Measurements from ENCODE around the gene BRI3BP.

BRI3BP gene, protein sequence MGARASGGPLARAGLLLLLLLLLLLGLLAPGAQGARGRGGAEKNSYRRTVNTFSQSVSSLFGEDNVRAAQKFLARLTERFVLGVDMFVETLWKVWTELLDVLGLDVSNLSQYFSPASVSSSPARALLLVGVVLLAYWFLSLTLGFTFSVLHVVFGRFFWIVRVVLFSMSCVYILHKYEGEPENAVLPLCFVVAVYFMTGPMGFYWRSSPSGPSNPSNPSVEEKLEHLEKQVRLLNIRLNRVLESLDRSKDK

GRCh38 chr12:124993626-124994436, at the start of gene BRI3BP:
Gene BRI3BP (plus strand): TSS chr12:124993645. CDS start chr12:124993791, 146 bp downstream.
- DNase-seq (ENCODE audit: low spot score): peak; percentile 65

DNA sequence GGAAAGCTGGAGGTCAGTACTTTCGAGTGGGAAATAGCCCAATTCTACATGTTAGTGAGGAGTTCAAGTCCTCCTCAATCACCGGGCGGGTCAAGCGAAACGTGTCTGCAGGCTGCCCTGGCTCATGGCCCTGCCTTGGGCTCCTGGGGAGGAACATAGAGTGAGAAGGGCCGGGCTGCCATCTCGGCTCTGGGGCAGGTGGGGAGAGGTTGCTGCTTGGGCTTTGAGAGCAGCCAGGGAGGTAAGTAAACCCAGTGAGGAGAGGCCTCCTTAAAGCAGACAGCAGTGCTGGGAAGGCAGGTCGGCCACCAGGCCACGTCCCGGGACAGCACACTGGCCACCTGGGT, 47.0 kb upstream of the BRI3BP start:
- DNase-seq (ENCODE audit: low spot score): no peak

GRCh38 chr12:124947013-124947412, 46.4 kb upstream of the BRI3BP start:
- no peak for DNase-seq (ENCODE audit: low spot score)

DNA sequence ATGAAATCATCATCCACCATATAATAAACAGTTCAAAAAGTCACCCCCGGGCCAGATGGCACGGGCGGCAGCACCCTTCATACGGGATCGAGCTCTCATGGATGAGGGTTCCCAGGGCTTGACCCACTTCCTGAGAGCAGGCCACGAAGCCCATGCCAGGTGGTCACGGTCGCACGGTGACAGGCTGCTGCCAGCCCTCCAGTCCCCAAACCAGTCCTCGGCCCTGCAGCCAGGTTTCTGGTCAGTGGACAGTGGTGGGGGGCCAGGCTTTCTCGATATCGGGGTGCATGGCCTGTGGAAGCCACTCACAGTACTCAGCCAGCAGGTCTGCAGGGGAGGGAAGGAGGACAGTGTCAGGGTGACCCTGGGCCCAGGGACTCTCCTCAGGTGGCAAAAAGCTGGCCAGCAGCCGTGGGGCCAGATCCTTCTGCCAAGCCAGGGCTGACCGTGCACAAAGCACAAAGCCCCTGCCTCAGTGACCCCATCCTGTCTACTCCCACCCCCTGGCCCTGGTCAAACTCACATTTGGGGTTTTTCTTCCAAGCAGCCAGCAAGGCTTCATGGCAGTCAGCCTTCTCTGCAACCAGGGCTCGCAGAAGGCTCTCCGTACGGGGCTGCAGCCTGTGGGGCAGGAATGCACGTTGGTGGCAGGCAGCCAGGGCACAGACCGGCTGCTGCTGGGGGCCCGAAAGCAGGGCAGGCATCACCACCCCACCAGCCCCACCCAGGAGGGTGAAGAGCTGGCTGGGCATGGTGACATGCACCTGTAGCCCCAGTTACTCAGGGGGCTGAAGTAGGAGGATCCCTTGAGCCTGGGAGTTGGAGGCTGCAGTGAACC, 45.7 kb upstream of the BRI3BP start:
- no peak for DNase-seq (ENCODE audit: low spot score)

DNA sequence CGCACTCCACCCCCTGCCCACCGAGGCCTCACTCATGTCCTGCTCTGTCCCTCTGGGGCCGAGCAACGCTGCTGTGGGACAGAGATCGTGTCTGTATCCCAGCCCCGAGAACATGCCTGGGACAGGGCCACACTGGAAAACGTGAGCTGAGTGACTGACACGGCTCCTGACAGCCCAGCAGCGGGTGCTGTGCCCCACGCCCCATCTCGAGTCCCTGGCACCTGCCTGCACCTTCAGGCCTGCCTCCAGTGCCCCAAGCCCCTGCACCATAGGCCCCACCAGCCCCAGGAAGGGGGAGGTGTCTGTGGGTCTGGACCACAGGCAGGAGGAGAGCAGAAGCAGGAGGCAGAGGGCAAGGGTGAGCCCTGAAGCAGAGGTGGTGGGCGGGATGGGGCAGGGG, 44.4 kb upstream of the BRI3BP start:
- peak; percentile 2 for DNase-seq (ENCODE audit: low spot score)

DNA sequence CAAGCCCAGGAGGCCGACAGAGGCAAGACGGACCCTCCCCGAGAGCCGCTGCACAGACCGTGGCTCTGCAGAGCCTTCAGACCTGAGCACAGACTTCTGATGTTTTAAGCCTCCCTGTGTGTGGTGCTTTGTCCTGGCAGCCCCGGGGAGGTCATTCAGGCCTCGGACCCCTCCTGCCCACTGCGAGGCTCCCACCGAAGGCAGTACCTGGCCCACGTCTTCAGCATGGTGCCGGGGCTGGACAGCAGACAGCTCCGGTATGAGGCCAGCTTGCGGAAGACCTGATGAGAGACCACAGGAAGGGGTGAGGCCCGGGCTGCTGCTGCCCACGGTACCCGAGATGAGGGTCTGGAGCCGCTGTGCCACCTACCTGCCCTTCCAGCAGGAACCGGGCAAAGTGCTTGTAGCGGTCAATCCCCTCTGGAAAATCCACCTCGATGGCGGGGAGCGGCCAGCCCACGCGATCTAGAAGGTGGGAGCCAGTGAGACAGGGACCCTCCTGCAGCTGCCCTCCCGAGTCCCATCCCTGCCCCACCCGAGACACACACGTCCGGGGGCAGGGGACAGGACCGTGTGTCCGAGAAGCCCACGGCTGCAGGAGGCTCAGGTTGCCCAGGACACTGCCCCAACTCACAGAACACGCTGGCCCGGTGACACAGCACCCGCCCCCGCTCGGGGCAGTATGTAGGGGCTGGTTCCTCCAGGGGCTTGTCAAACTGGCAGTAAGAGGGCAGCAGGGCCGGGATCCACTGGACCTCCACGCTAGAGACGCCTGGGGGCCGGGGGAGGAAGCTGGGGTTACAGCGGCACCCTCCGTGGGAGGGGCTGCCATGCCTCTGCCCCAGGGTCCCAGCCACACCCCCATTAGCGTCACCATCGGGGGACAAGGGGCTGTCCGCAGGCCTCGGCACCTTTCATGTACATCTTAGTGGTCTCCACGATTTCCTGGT, 43.4 kb upstream of the BRI3BP start:
- DNase-seq (ENCODE audit: low spot score): peak; percentile 1

DNA sequence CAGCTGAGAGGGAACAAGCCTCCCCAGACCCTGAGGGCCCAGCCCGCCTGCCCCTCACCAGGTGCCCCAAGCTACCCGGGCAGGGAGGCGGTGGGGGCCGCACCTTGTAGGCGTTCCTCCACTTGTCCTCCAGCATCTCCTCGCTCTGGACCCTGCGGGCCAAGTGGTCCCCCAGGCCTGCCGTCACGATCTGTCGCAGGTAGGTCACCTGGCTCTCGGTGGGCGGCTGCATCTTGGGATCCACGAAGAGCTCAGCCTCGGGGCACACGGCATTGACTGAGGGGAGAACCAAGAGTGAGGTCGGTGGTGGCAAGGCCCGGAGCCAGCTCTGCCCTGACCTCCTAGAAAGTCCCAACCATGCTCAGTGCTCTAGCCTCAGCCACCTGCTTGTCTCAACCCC, 41.1 kb upstream of the BRI3BP start:
- DNase-seq (ENCODE audit: low spot score): no peak

DNA sequence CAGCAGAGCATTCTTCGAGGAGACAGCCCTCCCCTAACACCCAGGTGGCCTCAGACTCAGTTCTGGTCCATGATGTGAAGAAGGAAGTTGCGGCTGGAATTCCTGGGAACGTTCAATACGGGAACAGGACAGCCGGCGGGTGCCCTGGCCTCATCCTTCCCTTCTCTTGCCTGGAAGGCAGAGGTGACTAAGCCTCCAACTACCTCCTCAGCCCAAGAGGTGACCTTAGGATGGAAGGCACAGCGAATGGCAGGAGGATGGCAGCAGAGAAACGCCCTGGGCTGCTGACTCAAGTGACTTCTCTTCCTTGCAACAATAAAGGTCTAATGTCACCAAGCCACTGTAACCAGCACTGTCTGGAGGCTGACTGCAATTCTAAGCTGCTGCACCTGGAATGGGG, 40.6 kb upstream of the BRI3BP start:
- no peak for DNase-seq (ENCODE audit: low spot score)

GRCh38 chr12:124953689-124954405, 39.6 kb upstream of the BRI3BP start:
- no peak for DNase-seq (ENCODE audit: low spot score)

DNA sequence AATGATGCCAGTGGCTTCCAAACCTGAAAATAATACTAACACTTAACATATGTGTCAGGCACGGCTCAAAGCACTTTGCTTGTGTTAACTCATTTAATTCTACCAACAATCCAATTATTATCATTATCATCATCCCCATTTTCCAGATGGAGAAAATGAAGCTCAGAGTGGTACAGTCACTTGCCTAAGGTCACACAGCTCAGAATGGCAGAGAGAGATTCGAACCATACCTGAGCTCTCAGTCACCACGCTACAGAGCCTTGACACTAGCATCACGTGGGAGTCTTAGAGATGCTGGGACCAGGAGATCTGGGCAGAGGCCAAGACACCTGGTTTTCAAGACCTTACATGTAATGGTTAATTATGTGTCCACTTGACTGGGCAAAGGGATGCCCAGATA, 38.7 kb upstream of the BRI3BP start:
- no peak for DNase-seq (ENCODE audit: low spot score)

DNA sequence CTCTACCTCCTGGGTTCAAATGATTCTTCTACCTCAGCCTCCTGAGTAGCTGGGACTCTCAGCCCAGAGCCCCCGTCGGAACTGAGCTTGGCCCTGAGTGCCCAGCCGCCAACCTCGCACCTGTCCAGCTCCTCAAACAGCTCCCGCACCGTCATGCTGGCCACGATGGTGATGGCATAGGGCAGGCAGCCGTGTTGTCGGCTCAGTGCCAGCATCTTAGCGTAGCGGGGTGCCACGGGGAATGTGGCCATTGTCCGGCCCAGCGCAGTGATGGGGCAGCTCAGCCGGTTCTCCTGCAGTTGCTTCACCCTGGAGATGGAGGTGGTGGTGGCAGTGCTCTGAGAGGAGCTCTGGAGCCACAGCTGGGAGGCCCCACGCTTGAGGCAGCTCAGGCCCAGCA, 36.9 kb upstream of the BRI3BP start:
- no peak for DNase-seq (ENCODE audit: low spot score)

DNA sequence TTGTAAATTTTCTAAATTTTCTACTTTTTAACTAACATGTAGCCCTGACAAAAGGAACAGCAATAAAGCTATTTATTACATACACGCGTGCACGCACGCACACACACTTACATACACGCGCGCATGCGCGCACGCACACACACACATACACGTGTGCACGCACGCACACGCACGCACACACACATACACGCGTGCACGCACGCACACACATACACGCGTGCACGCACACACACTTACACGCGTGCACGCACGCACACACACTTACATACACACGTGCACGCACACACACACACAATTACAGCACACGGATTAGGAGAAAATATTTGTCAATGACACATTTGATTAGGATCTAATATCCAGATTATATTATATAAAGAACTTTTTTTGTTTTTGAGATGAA, 32.4 kb upstream of the BRI3BP start:
- DNase-seq (ENCODE audit: low spot score): no peak

DNA sequence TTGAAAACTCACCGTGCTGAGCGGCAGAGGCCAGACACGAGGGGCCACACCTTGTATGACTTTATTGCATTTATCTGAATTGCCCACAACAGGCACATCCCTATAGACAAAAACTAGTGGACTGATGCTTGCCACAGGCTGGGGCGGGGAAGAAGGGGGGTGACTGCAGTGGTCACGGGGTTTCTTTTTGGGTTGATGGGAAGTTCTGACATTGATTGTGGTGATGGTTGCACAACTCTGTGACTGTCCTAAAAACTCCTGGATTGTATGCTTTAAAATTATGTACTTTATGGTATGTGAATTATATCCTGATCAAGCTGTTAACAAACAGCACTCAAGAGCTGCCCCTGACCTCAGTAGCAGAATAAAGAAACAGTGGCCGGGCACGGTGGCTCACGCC, 30.2 kb upstream of the BRI3BP start:
- DNase-seq (ENCODE audit: low spot score): no peak

GRCh38 chr12:124964251-124964650, 29.2 kb upstream of the BRI3BP start:
- DNase-seq (ENCODE audit: low spot score): no peak

- DNase-seq (ENCODE audit: low spot score): no peak
Measured at GRCh38 chr12:124964836-124965462, 28.5 kb upstream of the BRI3BP start.

DNA sequence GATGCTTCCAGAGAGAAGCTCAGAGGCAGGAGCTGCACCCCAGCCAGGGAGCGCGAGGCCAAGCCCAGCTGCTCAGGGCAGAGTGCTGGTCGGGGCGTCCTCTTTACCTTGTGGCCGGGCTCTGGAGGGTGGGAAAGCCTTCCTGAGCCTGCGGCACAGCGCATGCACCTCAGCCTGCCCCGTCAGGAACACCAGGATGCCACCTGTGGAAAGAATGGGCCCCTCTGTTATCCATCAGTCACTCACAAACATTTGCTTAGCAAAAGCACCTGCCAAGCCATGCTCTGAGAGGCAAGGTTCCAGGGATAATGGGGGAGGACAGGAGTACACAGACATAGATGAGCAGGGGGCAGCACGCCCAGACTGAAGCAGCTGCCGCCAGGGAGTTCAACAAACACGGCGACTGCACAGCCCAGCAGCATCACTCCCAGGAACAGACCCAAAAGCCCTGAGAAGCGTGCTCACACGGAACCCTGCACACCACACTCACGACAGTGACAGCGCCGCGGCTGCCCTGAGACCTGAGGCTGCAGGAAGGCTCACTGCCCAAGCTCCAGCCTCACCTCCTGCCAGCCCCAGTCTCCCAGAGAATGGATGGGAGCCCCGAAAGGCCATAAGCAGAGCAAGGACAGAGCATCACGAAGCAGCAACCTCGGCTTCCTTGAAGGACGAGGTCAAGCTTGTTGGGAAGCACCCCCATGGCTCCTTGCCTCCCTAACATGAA, 26.3 kb upstream of the BRI3BP start:
- DNase-seq (ENCODE audit: low spot score): no peak

DNA sequence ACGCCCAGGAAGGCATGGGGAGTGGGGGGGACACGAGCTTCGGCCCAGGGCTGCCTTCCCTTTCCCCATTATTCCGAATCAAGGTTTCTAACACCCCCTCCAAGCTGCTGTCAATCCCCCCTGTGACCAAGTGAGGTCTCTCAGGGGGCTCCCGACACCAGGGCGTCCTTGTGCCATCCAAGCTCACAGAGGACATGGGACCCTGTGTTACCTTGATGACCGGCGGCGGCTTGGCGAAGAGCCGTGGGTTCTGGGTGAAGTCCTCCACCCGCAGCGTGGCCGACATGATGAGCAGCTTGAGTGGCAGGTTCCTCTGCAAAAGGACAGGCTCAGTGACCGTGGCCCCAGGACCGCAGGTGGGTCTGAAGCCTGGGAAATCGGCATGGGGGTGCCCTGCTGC, 24.8 kb upstream of the BRI3BP start:
- DNase-seq (ENCODE audit: low spot score): no peak

DNA sequence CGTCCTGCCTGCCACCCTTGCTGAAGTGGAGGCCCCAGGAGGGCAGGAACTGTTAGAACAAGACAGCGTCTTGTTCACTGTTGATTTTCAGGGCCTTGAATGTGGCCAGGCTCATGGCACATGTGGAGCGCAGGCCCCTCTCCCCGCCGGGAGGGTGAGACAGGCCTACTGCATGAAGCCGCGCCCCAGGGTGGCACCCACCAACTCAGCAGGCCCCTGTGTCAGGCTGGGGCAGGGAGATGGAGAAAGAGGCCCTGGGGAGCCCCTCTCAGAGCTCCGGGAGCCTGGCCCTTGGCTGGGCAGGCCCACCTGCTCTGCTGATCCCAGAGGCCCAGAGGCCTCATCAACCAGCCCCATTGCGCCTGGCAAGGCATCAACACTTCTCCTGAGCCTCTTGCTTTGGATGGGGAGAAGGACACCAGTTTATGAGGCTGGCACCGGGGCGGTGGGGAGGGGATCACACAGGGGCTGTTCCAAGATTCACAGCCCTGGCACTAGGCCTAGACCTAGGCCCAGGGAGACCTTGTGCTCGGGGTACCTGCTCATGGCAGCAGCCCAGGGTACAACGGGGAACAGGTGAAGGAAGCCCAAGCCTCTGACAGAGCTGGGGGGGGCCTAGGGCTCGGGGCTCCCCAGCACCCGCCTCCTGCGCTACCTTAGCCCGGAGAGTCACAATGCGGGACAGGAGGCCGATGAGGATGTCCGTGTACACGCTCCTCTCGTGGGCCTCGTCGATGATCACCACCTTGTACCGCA, 22.6 kb upstream of the BRI3BP start:
- no peak for DNase-seq (ENCODE audit: low spot score)

DNA sequence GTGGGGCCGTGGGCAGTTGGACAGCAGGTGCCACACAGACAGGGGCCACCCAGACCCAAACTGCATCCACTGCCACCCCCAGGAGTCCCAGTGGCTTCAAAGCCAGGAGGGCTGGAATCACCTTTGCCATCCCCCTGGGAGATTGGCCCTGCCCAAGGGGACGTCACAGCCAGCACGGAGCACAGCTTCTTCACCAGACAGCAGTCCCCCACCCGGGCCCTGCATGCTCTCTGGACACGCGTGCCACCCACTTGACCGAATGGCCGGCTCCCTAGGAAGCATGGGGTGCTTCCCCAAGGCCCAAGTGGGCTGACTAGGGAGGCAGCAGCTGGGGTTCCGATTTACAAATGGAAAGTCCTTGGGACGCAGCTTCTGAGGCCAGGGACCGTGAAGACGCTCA, 21.8 kb upstream of the BRI3BP start:
- no peak for DNase-seq (ENCODE audit: low spot score)
